HG03196 (cell line): ENCODE results near the gene DNAAF5.

Experiments used
- ATAC-seq: cut with Tn5 transposase; IDR thresholded peaks from one replicate; pipeline ENCODE4 v1.9.1; 2021; ENCODE audit not compliant: unreplicated experiment

Gene DNAAF5

DNA sequence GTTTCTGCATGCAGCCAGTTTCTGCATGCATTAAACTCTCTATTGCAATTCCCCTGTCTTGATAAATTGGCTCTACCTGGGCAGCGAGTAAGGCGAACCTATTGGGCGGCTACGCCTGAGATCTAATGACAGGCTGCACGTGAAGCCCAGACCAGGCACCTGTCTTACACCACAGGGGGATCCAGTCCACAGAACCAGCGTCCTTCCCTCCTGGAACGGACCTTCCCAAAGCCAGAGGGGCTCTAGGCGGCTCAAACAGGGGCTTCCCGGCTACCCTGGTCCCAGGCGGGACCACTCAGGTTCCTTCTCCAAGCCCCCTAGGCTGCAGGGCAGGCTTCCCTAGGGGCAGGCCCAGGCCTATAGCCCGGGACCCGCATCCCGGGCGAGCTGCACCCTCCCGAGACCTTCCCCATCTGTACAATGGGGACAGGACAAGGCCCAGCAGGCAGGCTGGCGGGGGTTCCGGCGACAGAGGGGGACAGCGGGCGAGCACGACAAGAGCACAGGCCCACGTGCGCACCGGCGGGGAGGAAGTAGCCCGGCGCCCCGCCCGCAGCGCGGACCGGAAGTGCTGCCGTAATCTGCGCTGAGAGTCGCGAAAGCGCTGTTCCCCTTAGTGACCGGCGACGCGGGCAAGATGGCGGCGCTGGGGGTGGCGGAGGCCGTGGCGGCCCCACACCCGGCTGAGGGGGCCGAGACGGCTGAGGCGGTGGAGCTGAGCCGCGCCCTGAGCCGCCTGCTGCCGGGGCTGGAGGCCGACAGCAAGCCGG, at the start of gene DNAAF5:
Gene DNAAF5 (plus strand): TSS at position 616 of the 770 bp plus-strand sequence. CDS start 22 bp downstream, at position 638.
- peak; percentile 86 for ATAC-seq

DNA sequence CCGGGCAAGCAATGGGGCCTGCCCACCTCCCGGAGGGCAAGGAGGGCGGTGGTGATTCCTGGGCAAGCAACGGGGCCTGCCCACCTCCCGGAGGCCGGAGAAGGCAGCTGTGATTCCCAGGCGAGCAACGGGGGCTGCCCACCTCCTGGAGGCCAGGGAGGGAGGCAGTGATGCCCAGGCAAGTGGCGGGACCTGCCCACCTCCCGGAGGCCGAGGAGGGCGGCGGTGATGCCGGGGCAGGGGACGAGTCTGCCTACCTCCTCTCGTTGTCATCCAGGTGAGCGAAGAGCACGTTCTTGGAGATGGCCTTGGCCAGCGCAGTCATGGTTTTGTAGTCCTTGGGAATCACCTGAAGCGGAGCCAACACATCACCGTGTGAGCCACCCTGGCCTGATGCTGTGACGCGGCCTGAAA, 49.5 kb upstream of the DNAAF5 start:
- ATAC-seq: no peak

DNA sequence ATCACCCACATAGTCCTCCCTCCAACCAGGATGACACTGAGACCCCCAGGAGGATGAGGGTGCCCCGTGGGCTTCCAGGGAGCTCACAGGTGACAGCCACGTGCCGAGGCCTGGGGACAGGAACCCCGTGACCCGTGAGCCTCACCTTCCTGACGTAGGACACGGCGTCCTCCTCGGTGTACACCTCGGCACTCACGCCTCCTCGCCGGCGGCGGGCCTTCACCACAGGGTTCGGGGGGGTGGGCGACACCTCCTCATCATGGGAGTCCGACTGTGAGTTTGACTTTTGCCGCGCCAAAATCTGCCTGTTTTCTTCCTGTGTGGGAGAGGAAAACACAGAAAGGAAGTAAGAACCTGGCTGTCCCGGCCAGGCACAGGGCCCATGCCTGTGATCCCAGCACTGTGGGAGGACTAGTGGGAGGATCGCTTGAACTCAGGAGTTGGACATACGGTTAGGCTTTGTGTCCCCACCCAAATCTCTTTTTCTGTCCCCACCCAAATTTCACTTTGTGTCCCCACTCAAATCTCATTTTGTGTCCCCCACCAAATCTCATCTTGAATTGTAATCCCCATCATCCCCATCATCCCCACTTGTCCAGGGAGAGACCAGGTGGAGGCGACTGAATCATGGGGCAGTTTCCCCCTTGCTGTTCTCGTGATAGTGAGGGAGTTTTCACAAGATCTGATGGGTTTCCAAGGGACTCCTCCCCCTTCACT, 45.9 kb upstream of the DNAAF5 start:
- no peak for ATAC-seq

DNA sequence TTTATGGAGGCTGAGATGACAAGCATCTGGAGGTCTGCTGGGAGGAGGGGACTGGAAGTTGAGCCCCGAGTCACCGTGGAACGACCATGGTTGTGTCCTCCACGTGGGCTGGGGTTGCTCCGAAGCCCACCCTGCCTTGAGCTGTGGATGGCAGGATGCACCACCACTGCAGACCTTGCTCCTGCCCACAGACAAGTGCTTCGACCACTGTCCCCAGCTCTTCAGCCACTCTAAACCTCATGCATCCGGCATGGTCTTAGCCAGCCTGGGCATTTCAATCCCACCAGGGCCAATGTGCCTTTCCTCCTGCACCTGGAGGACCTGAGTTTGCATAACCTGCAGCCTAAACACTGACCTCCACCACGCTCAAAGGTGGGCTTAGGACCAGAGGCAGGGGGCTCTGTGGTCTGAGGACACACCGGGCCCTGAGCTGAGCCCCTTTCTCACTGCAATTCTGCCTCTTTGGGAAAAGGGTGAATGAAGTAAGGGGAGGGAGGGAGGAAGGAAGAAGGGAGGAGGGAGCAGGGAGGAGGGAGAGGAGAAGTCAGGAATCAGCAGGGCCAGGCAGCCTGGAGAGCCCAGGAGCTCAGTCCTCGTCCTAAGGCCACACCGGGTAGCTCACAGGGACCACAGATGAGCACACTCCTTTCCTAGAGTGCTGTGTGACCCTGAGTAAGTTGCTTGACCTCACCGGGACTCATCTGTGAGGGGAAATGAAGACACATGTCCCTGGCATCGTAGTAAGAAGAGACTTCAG, 44.8 kb upstream of the DNAAF5 start:
- no peak for ATAC-seq

DNA sequence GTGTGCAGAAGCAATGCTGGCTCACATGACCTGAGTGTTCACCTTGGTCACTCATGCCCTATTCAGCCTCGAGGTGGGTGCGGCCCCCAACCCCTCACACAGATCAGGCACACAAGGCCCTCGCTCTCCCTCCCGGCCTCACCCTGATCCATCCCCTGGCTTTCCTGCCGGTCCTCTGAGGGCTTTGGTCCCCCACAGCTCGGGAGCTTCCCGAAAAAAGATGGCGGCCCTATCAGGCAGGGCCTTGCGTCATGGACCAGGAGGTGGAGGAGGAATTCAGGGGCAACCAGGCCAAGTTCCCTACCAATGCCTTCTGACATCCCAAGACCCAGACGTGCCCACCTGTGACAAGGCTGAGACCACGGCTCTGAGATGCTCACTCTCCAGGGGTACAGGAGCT, 43.7 kb upstream of the DNAAF5 start:
- no peak for ATAC-seq

DNA sequence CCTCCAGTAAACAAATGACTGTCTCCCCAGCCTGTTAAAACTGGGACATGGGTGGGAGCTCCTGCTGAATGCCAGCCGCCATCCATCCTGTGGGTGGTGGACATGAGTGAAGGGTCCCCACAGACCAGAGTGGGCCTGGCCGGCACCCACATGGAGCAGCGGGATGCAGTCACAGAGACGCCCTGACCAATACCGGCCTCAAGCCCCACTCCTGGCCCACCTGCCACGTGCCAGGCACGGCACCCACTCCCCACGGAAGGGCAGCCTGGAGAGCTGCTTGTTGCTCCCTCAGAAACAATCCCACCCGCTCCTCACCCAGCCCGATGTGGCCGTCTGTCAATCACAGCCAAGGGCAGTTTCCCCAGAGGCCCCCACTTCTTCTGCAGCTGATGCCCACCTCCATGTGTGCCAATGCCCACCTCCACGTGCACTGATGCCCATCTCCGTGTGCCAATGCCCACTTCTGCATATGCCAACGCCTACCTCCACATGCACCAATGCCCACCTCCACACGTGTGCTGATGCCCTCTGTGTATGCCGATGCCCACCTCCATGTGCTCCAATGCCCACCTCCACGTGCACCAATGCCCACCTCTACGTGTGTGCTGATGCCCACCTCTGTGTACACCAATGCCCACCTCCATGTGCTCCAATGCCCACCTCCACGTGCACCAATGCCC, 42.8 kb upstream of the DNAAF5 start:
- no peak for ATAC-seq

DNA sequence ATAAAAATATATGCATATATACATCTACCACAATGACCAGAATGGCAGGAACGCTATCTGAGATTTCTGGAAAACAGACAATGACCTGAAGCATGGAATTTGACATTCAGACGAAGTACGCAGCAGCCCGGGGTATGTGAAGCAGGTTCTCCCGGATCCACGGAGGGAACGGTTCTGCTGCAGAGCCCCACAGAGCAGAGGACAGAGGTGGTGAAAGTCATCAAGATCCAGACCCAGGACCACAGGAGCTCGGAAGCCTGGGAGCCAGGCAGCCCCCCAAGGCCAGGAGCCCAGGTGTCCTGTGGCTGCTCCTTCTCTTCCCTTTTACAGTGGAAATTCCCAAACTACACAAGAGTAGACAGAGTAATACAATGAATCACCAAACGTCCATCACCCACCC, 42.1 kb upstream of the DNAAF5 start:
- ATAC-seq: no peak

DNA sequence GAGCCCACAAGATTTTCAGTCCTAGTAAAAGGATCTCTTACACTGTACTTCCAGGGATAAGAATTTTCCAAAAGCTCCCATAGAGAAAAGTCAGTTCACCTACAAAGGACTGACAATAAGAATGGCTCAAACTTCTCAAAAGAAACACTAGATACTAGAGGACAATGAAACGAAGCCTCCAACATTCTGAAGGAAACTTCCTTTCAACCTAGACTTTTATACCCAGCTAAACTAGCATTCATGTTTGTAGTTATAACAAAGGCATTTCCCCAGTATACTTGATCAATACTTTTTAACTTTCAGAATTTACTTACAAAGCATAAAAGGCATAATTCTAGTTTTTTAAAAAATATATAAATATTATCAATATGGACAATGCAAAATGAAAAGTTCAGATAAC, 41.0 kb upstream of the DNAAF5 start:
- no peak for ATAC-seq

DNA sequence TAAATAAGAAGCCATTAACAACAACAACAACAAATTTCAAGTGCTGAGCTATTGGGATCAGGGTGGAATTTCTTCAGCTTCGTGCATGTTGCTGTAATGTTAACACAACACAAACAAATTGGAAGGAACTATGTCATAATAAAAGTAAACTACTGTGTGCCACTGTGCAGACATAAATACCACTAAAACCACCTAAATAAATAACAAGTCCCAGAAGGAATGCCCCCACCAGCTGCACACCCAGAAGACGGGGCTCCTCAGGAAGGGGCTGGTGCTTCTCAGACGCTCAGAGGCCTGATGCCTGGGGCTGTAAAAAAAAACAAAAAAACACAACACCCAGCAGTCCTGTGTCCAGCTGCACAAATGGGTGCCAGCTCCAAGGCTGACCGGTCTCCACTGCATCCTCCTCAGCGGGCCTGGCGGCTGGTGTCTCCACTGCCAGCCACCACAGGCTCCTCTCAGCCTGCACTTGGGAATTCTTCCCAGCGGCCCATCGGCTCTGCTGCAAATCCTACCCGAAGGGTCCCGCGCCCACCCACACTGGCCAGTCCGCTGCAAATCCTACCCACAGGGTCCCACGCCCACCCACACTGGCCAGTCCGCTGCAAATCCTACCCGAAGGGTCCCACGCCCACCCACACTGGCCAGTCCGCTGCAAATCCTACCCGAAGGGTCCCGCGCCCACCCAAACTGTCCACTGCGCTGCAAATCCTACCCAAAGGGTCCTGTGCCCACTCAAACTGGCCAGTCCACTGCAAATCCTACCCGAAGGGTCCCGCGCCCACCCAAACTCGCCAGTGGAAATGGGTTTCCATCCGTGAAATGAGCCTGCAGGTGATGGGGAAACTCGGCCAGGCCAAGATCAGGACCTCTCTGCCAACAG, 35.8 kb upstream of the DNAAF5 start:
- no peak for ATAC-seq

DNA sequence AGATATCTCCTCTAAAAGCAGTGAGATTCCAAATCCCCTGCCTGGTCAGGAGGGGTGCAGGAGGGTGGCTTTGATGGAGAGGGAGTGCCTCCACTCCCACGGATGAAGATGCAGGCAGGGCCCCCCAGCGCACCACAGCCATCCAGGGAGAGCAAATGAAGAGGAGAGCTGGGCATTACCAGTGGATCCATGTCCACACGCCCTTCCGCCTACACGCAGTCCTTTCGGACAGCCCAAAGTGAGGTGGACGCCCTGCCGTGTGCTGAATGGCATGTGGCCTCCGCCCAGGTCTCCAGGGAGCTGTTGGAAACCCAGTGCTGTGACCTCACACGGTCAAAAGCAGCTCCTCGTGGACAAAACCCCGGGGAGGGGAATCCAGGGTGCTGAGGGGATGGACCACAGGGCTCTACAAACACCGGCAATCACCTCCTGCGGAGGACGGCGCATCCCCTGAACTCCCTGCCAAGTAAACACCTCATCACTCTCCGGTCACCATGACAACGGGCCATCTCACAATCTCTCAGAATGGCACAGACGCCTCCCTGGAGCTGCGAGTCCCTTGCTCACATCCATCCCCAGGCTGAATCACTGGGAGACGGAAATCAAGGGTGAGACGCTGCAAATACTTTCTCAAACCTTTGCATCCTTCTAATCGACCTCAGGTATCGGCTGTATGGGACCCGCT, 35.0 kb upstream of the DNAAF5 start:
- no peak for ATAC-seq

DNA sequence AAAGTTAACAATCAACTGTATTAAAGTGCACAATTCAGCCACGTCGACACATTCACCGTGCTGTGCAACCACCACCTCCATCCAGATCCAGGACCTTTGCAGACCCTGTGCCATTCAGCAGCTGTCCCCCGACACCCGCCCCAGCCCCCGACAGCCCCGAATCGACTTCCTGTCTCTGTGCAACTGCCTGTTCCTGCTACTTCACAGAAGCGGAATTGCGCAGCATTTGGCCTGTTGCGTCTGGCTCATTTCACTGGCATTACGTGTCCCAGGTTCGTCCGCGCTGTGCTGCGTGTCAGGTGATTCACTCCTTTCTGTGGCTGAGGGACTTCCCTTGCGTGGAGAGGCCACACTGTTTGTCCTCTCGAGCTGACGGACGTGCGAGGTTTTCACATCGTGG, 33.2 kb upstream of the DNAAF5 start:
- ATAC-seq: no peak

DNA sequence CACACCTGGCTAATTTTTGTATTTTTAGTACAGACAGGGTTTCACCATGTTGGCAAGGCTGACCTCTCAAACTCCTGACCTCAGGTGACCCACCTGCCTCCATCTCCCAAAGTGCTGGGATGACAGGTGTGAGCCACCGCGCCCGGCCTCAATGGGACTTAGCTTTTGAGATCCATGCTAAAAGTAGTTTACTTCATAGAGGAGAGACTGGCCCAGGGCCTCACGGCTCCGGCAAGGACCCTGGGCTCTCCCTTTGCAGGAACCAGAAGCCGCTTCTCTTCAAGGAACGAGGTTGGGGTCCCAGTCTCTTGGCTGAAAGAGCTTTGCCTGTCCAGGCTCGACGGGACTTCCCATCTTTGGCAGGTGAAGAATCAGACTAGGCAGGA, 30.1 kb upstream of the DNAAF5 start:
- no peak for ATAC-seq

DNA sequence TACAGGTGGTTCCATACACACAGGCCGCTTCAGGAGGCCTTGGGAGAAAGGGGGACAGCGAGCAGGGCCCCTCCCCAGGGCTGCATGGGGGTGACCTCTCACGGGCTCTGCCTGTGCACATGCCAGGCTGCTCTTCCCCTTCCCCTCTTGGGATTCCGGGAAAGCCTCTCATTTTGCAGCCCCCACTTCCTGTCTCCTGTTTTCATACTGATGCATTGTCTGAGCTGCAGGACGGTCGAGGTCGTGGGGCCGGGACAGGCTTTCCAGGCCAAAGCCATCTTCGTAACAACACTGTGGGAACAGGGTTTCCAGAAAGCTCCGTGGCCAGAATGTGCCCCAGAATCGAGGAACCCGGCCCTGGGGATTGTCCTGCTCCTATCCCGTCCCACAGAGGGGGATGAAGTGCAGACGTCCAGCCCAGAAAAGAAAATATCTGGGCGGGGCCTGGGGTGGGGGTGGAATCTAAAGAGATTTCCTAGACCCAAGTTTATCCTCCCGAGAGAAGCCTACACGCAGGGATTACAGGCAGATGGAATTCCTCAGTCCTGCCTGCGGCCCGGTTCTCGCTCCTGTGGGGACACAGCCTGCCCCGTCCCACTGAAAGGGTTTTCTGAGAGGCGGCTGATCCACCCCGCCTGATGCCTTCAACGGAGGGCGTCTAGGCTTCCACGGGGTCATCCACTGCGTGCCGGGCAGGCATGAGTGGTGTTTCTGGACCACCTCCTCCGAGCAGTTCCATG, 29.5 kb upstream of the DNAAF5 start:
- ATAC-seq: no peak

DNA sequence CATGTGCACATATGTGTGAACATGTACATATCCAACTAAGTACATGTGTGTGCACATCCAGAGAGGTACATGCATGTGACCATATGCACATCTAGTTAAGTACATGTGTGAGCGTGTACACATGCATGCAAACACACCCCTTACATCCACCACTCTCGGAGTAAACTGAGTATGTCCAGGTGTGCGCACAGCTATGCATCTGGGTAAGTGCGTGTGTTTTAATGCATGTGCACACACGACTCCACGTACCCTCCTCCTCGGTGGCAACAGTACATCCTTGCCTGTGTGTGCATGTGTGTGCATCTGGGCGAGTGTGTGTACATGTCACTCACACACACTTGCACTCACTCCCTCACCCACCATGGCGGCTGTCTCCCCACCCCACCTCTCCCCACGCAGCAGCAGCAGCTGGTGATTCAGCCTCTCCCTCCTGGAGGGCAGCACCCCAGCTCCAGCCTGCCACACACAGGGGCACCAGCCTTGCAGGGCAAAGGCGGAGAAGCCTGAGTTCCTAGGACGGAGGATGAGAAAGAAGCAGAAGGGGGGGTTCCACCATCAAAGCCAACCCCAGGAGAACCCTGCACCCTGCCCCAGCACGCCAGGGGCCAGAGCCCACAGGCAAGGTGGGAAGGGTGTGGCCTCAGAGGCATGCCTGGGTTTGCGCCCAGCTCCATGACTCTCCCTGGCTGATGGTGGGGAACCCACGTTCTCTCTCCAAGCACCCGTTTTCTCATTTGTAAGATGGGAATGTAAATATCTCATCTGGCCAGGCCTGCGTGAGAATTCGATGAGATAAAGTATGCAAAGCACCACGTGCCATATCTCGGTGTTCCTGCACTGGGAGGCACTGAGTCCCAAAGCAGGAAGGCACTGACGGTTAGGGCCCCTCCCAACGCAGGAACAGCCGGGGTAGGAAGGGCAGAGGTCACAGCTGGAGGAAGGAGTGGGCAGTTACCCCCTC, 27.7 kb upstream of the DNAAF5 start:
- no peak for ATAC-seq

DNA sequence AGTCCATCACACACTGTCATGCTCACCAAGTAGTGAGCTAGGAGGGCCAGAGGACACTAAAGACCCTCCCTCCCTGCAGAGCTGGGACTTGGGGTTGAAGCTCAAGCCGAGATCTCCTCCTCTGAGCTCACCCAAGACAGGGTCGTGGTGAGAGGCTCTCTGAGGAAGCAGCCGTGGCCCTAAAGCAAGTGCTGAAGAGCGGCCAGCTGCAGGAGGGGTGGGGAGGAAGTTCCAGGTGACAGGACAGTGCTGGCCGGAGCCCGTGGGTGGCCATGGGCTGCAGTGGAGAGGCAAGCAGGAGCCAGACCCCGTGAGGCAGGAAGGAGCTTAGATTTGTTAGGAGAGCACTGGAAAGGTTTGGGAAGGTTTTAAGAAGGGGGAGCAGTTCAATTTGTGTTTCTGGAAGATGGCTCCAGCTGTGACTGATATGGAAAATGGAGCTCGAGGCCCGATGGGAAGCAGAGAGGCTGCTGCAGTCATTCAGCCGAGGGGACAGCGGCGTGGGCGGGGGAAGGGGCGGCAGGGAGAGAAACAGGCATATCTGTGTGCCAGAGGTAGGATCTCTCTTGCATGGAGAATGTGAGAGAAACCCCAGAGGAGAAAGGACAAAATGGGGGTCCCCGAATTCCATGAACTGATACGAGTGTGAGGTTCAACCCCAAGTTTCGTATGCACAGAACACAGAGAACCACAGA, 26.9 kb upstream of the DNAAF5 start:
- no peak for ATAC-seq

DNA sequence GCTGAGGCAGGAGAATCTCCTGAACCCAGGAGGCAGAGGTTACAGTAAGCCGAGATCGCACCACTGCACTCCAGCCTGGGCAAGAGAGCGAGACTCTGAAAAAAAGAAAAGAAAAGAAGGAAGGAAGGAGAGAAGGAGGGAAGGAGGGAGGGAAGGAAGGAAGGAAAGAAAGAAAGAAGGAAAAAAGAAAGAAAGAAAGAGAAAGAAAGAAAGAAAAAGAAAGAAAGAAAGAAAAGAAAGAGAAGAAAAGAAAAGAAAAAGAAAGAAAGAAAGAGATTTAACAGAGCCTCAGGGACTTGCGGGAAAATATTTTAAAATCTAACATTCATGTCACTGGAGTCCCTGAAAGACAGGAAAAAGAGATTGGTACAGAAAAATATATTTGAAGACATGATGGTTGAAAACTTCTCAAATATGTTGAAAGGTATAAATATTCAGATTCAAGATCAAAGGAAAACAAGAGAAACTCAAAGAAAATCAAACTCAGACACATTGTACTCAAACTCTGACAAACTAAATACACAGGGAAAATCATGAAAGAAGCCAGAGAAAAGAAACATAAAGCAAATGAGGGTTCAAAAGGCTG, 25.3 kb upstream of the DNAAF5 start:
- ATAC-seq: no peak

DNA sequence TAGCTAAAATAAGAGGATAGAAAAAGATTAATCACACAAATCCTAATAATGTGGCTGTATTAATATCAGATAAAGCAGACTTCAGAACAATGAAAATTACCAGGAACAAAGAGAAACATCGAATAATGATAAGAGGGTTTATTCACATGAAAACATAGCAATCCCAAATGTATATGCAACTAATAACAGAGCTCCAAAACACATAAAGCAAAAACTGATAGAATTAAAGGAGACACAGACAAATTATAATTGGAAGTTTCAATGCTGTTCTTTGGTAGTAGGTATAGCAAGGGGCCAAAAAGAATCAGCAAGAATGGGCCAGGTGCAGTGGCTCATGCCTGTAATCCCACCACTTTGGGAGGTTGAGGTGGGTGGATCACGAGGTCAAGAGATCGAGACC, 23.4 kb upstream of the DNAAF5 start:
- no peak for ATAC-seq
